PFSK-1 (cell line): ENCODE data around the gene FAM174C.

Experiments
- POLR2AphosphoS5 ChIP-seq: IDR thresholded peaks from 2 replicates; pipeline ENCODE4 v1.6.1; 2012; ENCODE audit warnings: low read depth, mild to moderate bottlenecking, control low read depth, low read length, moderate library complexity
- SIN3A ChIP-seq: IDR thresholded peaks from 2 replicates; pipeline ENCODE4 v1.6.1; 2012; ENCODE audit warnings: mild to moderate bottlenecking, low read length, moderate library complexity, borderline replicate concordance; ENCODE audit not compliant: insufficient read depth
- TF ChIP-seq, protein P1 (sequence below), 2 experiments: IDR thresholded peaks; 2 replicates each; pipeline versions ENCODE4 v1.6.1 to v1.8.0; 2011 to 2012; ENCODE audit warnings: low read depth in 2 of 2, low read length in 2 of 2, control low read depth in 1 of 2, inconsistent platforms in 1 of 2, mild to moderate bottlenecking in 1 of 2, moderate library complexity in 1 of 2; ENCODE audit not compliant: insufficient read depth in 1 of 2

DNA sequence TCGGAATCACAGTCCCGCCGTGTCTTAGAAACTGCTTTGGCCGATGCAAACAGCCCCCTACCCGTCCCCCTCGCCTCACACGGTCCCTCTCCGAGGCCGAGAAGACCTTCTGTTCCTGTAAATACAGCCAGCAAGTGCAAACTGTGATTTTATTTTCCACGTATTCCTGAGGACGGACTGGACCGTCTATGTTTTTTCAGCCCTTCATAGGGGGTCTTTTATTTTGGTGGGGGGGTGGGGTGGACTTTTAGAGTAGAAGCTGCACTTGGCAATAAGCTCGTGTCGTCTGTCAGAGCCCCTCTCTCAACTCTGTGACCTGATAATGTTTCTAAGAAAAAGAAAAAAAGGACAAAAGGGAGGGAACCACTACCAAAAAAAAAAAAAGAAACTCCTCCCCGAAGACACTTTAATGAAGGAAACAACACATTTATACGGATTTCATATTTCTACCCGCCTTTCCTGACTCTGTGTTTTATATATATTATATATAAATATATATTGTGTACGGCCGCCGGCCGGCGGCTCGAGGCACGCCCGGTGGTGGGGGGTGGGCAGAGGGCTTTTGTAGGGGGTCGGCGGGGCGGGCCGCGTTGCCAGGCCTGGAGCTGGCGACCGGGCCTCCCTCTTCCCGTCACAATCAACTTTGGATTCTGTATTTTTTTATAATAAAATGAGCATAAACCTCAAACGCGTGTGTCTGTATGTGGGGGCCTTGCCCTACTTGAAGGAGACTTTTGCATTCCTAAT is 25.6 kb downstream of the FAM174C start:
- TF ChIP-seq, protein P1, sequence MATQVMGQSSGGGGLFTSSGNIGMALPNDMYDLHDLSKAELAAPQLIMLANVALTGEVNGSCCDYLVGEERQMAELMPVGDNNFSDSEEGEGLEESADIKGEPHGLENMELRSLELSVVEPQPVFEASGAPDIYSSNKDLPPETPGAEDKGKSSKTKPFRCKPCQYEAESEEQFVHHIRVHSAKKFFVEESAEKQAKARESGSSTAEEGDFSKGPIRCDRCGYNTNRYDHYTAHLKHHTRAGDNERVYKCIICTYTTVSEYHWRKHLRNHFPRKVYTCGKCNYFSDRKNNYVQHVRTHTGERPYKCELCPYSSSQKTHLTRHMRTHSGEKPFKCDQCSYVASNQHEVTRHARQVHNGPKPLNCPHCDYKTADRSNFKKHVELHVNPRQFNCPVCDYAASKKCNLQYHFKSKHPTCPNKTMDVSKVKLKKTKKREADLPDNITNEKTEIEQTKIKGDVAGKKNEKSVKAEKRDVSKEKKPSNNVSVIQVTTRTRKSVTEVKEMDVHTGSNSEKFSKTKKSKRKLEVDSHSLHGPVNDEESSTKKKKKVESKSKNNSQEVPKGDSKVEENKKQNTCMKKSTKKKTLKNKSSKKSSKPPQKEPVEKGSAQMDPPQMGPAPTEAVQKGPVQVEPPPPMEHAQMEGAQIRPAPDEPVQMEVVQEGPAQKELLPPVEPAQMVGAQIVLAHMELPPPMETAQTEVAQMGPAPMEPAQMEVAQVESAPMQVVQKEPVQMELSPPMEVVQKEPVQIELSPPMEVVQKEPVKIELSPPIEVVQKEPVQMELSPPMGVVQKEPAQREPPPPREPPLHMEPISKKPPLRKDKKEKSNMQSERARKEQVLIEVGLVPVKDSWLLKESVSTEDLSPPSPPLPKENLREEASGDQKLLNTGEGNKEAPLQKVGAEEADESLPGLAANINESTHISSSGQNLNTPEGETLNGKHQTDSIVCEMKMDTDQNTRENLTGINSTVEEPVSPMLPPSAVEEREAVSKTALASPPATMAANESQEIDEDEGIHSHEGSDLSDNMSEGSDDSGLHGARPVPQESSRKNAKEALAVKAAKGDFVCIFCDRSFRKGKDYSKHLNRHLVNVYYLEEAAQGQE (IDR thresholded peaks at IDR 0.05; ENCODE audit: insufficient read depth in 1 of 2, low read depth in 2 of 2, low read length in 2 of 2) = no peak
- no peak for TF ChIP-seq SIN3A
- no peak for TF ChIP-seq POLR2AphosphoS5
